ENCODE results near the gene PRKCZ.

PRKCZ gene

GRCh38 chr1:2170211-2170610 lies 120.0 kb downstream of the PRKCZ start:
- TF ChIP-seq GABPA (IDR thresholded peaks at IDR 0.05; ENCODE audit: low read depth): no peak
- TF ChIP-seq CTCF (IDR thresholded peaks at IDR 0.05; ENCODE audit: insufficient read depth, low read length): no peak
- no peak for TF ChIP-seq REST (IDR thresholded peaks at IDR 0.05; ENCODE audit: insufficient replicate concordance, low read depth)
- TF ChIP-seq POLR2AphosphoS5 (IDR thresholded peaks at IDR 0.05; ENCODE audit: low read depth): no peak
- TF ChIP-seq SPI1 (IDR thresholded peaks at IDR 0.05; ENCODE audit: borderline replicate concordance, low read depth): no peak
- Histone ChIP-seq H3K27me3 (ENCODE audit: insufficient read depth, poor library complexity, severe bottlenecking) (no peaks in the 10 kb centered on the region), H3K4me3 (replicated peaks; ENCODE audit: insufficient read depth, low read length) (no peak overlapping the region), H3K27ac (replicated peaks) (no peak overlapping the region)
- no peak for DNase-seq (ENCODE audit: low read depth in 1 of 2, low spot score in 1 of 2)

- H3K27ac ChIP-seq (replicated peaks): no peak overlapping the region
- TF ChIP-seq SPI1 (IDR thresholded peaks at IDR 0.05; ENCODE audit: borderline replicate concordance, low read depth): no peak
- no peak for TF ChIP-seq POLR2AphosphoS5 (IDR thresholded peaks at IDR 0.05; ENCODE audit: low read depth)
- H3K27me3 ChIP-seq (ENCODE audit: insufficient read depth, poor library complexity, severe bottlenecking): no peaks in the 10 kb centered on the region
- H3K4me3 ChIP-seq (replicated peaks; ENCODE audit: insufficient read depth, low read length): no peak overlapping the region
- no peak for DNase-seq (ENCODE audit: low read depth in 1 of 2, low spot score in 1 of 2)
Observed at GRCh38 chr1:2172012-2172411, 121.8 kb downstream of the PRKCZ start.

- TF ChIP-seq CTCF (IDR thresholded peaks at IDR 0.05; ENCODE audit: insufficient read depth, low read length): no peak
- TF ChIP-seq REST (IDR thresholded peaks at IDR 0.05; ENCODE audit: insufficient replicate concordance, low read depth): no peak
- TF ChIP-seq POLR2AphosphoS5 (IDR thresholded peaks at IDR 0.05; ENCODE audit: low read depth): no peak
- no peak for TF ChIP-seq SPI1 (IDR thresholded peaks at IDR 0.05; ENCODE audit: borderline replicate concordance, low read depth)
- no peak for TF ChIP-seq GABPA (IDR thresholded peaks at IDR 0.05; ENCODE audit: low read depth)
- no peak for DNase-seq (ENCODE audit: low read depth in 1 of 2, low spot score in 1 of 2)
- Histone ChIP-seq H3K27me3 (ENCODE audit: insufficient read depth, poor library complexity, severe bottlenecking) (no peaks in the 10 kb centered on the region), H3K27ac (replicated peaks) (no peak overlapping the region), H3K4me3 (replicated peaks; ENCODE audit: insufficient read depth, low read length) (no peak overlapping the region)
Observed at GRCh38 chr1:2172551-2173146, 122.4 kb downstream of the PRKCZ start.

GRCh38 chr1:2173546-2174347 lies 123.5 kb downstream of the PRKCZ start:
- Histone ChIP-seq H3K27me3 (ENCODE audit: insufficient read depth, poor library complexity, severe bottlenecking) (no peaks in the 10 kb centered on the region), H3K4me3 (replicated peaks; ENCODE audit: insufficient read depth, low read length) (no peak overlapping the region), H3K27ac (replicated peaks) (no peak overlapping the region; the same call in 1 of the 2 replicates)
- no peak for TF ChIP-seq POLR2AphosphoS5 (IDR thresholded peaks at IDR 0.05; ENCODE audit: low read depth)
- TF ChIP-seq CTCF (IDR thresholded peaks at IDR 0.05; ENCODE audit: insufficient read depth, low read length): no peak
- no peak for TF ChIP-seq GABPA (IDR thresholded peaks at IDR 0.05; ENCODE audit: low read depth)
- TF ChIP-seq REST (IDR thresholded peaks at IDR 0.05; ENCODE audit: insufficient replicate concordance, low read depth): no peak
- no peak for TF ChIP-seq SPI1 (IDR thresholded peaks at IDR 0.05; ENCODE audit: borderline replicate concordance, low read depth)
- DNase-seq (ENCODE audit: low read depth in 1 of 2, low spot score in 1 of 2): no peak

All from HL-60 (cell line).